ENCODE measurements around the gene HID1.
"Not testable (repeated sequence)": the region's sequence is repeated elsewhere in the genome, so short reads cannot be mapped to it uniquely, and the experiment has no call there.

The HID1 gene, protein sequence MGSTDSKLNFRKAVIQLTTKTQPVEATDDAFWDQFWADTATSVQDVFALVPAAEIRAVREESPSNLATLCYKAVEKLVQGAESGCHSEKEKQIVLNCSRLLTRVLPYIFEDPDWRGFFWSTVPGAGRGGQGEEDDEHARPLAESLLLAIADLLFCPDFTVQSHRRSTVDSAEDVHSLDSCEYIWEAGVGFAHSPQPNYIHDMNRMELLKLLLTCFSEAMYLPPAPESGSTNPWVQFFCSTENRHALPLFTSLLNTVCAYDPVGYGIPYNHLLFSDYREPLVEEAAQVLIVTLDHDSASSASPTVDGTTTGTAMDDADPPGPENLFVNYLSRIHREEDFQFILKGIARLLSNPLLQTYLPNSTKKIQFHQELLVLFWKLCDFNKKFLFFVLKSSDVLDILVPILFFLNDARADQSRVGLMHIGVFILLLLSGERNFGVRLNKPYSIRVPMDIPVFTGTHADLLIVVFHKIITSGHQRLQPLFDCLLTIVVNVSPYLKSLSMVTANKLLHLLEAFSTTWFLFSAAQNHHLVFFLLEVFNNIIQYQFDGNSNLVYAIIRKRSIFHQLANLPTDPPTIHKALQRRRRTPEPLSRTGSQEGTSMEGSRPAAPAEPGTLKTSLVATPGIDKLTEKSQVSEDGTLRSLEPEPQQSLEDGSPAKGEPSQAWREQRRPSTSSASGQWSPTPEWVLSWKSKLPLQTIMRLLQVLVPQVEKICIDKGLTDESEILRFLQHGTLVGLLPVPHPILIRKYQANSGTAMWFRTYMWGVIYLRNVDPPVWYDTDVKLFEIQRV

GRCh38 chr17:74972107-74972972, at the start of gene HID1:
TSS of gene HID1 (minus strand) at chr17:74972759. CDS start at chr17:74972656, 103 bp downstream.
- FAIRE-seq = no peak

DNA sequence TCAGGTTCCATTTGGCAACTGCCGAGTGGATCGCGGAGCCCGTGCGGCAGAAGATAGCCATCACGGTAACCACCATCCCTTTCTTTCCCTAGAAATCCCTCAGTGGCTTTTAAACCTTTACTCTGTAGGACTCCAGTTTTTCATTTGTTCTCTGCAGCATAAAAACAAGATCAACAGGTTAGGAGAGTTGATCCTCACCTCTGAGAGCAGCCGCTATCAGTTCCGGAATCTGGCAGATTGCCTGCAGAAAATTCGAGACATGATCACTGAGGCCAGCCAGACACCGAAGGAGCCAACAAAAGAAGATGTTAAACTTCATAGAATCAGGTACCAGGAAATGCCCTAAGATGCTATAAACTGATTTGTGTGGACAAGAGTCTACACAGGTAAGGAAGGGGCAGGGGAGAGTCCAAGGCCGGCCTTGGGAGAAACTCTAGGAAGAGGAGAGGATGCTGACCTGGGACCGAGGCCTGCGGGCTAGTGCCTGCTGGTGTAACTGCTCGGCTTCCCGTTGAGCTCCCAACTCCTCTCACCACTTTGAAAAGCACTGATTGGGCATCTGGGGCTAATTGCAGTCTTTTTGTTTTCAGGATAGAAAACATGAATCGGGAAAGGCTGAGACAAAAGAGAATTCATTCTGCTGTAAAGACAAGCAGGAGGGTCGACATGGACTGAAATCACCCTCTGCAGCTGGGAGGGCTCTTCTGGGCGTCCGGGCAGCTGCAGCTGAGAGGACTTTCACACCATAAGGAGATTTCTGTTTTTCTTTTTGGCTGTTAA, 48.0 kb upstream of the HID1 start:
- no peak for FAIRE-seq

GRCh38 chr17:75019710-75020109, 47.2 kb upstream of the HID1 start:
- FAIRE-seq = no peak

DNA sequence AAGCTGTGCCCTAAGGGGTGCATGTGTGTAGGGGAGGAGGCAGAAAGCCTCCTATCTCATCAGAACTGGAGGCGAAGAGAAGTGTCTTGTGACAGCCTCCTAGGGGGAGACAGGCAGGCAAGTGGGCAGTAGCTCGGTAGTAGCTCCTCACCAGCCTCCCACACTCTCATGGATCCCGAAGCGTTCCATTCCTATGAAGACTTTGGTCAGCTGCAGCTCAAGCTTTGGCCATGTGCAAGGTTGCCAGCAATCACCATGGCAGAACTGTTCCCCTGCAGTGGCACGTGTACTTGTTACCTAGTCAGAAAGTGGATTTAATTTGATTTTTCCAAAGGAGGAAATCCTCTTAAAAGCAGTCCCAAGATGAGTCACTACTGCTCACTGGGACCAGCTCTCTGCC, 46.6 kb upstream of the HID1 start:
- FAIRE-seq = no peak

GRCh38 chr17:75013092-75013559, 40.6 kb upstream of the HID1 start:
- FAIRE-seq = no peak

DNA sequence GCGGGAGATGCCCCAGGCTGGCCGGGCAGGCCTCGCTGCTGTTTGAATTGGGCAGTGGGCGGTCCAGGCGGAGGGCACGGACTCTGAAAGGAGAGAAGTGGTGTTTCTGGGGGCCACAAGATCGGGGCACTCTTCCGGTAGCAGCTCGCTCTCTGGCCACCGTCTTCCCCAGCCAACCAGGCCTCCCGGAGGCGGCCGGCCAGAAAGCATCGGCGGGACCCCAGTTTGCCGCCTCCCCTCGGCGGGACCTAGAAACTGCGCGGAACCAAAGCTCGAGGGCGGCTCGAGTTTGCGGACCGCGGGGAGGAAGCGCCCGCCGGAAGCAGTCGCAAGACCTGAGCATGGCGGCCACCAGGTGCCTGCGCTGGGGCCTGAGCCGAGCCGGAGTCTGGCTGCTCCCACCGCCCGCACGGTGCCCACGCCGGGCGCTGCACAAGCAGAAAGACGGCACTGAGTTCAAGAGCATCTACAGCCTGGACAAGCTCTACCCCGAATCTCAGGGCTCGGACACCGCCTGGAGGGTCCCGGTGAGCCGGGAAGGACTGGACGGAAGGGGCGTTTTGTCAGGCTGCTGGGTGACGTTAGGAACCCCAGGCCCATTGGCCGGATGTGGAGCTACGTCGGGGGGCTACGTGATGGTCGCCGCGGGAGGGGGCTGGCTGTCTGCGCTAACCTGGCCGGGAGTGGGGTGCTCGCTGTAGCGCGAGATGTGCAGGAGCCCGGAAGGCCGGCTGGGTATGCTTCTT, 40.0 kb upstream of the HID1 start, which contains the start of gene MRPL58:
Gene MRPL58 (plus strand): TSS at position 325 of the 746 bp plus-strand sequence. CDS start 17 bp downstream, at position 342.
- FAIRE-seq = no peak

GRCh38 chr17:75012096-75012345, 39.5 kb upstream of the HID1 start:
- FAIRE-seq = no peak

DNA sequence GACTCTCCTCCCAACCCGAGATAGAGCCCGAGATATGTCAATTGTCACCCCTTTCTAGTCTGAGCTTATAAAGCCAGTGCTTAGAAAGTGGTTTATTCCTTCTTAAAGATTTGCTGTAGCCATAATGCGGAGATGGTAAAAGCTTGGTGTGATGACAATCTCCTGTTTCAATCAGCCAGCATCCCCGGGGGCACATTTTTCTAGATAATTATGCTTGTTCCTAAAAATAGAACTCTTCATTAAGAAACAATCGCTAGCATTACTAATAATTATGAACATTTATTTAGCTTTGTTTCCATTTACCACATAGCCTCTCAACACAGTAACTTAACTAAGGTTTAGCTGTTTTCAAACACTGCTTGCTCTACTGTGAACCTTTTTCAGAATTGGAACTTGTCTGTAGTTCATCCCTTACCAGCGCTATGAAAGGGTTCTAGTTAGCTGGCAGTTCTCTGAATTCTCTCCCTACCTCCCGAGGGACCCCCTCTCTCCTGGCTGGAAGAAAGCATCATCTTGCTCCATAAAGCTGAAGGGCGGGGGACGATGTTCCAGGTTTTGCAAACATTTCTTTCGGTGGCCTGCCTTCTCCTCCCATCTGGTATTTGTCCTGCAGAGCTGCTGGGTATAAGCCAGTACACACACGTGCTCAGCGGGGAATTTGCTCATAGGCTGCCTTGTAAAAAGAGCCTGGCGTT, 39.0 kb upstream of the HID1 start:
- no peak for FAIRE-seq

DNA sequence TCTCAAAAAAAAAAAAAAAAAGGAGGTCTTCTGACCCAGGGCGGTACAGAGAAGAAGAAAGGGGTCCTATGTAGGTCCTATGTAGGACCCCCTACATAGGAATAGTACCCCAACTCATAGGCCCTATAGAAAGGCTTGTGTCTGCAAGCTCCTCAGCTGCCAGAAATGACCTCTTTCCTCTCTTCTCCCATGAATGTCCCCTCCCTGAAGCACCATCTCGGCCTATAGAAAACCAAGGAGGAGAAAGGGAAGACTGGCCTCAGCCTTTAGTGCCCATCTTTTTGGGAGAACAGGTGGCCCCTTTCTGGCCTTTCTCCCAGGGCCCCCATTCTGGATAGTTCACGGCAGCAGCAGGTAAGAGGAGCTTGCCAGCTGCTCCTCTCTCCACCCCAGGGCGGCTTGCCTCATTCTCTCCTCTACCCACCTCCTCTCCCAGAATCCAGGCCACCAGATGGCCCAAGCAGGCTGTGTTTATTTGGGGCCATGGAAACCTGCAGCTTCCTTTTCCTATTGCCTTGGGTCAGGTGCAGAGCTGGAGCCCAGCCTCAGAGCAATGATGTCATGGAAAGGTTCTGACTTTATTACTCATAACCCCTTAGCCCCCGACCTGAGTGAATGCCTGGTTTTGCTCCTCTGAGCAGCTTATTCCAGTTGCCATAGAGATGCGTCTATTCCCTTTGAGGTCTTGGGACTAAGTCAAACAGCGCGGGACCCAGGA, 38.3 kb upstream of the HID1 start:
- FAIRE-seq = no peak

DNA sequence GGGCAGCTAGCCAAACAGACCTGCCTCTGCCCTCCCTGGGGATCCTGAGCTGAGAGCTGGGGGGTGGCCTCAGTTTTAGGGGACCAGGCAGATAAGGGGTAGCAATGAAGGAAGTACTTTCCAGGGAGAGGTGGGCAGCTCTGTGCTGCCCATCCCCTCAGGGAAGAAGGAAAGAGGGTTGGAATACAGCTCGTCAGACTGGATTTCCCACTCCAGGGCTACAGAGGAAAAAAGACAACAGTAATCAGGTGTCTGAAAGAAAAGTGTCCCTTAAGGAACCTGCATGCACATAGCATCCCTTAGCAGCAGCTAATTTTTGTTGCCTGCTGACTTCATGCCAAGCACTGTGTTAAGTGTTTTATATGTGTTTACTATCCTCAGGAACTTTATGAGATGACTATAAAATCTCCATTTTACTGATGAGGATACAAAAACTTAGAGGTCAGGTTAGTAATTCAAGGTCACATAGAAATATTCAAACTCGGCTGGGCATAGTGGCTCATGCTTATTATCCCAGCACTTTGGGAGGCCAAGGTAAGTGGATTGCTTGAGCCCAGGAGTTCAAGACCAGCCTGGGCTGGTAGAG, 36.7 kb upstream of the HID1 start:
- FAIRE-seq = no peak

- no peak for FAIRE-seq
Observed at GRCh38 chr17:75008373-75008772, 35.8 kb upstream of the HID1 start.

DNA sequence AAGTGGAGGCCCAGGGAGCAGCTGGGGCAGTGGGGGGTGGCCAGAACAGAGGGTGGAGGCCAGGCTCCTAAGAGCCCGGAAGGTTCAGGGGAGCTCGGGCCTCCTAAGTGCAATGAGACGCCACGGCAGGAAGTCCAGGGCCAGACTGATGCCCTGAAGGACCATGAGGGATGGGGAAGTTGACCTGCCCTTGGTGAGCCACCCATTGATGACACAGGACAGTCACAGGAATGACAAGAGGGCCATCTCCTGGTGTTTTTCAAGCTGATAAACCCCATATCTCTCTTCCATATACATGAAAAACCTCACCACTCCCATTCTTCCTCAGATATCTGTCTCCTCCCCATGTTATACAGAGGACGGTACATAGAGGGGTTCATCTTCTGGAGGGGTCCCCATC, 34.1 kb upstream of the HID1 start:
- FAIRE-seq = no peak

DNA sequence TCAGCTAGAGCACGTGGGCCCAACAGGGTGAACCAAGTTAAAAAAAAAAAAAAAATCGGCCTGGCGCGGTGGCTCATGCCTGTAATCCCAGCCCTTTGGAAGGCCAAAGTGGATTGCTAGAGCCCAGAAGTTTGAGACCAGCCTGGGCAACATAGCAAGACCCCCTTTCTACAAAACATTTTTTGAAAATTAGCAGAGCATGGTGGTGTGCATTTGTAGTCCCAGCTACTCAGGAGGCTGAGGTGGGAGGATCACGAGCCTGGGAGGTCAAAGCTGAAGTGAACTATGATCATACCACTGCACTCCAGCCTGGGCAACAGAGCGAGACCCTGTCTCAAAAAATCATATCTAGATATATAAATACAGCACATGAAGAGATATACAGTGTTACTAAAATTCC, 33.5 kb upstream of the HID1 start:
- not testable (repeated sequence) for FAIRE-seq

DNA sequence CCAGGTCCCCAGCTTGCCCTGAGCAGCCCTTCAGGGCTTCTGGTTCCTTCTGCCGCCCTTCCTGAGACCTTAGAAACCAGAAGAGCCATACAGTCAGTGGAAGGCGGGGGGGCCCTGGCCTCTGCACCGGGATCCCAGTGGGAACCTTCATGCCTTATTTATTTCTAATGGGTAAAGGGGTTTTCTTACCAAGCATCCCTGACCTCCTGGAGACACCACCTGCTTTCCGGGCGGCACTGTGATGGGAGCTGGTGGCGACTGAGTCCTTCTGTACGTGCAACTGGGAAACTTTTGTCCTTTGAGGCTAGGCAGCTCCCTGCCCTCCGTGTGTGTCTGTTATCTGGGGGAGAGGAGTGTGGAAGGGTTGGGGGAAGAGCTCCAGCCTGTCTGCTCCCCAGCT, 32.7 kb upstream of the HID1 start:
- no peak for FAIRE-seq

GRCh38 chr17:75004371-75004770, 31.8 kb upstream of the HID1 start:
- FAIRE-seq = no peak

DNA sequence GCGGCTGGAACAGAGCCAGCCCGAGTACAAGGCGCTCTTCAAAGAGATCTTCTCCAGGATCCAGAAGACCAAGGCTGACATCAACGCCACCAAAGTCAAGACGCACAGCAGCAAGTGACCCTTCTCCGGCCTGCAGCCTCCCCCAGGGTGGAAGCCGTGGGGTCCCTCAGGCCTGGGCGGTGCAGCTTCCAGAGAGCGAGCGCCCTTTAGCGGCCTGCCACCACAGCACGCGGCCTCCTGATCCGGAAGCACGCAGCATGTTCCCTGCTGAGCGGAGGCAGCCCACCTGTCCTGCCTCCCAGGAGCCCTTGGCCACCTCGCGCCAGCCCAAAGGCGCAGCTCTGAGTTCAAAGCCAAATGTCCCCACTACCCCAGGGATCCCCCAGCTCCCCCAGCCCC, 31.4 kb upstream of the HID1 start:
- FAIRE-seq = no peak

DNA sequence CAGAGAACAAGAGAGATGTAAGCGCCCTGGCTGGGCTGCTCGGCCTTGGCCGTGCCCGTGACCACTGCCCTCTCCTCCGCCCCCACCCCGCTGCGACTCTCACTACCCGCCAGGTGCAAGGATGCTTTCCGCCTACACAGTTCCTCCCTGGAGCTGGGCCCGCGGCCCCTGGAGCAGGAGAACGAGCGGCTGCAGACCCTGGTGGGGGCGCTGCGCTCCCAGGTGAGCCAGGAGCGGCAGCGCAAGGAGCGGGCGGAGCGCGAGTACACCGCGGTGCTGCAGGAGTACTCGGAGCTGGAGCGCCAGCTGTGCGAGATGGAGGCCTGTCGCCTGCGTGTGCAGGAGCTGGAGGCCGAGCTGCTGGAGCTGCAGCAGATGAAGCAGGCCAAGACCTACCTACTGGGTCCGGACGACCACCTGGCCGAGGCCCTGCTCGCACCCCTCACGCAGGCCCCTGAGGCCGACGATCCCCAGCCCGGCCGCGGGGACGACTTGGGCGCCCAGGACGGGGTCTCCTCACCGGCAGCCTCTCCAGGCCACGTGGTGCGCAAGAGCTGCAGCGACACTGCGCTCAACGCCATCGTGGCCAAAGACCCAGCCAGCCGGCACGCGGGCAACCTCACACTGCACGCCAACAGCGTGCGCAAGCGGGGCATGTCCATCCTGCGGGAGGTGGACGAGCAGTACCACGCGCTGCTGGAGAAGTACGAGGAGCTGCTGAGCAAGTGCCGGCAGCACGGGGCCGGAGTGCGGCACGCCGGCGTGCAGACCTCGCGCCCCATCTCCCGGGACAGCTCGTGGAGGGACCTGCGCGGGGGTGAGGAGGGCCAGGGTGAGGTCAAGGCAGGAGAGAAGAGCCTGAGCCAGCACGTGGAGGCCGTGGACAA, 30.8 kb upstream of the HID1 start:
- FAIRE-seq = no peak

GRCh38 chr17:75001915-75002843, 29.6 kb upstream of the HID1 start:
- FAIRE-seq = no peak
